Bronchial epithelial cell (primary cell): ENCODE data around the gene FAM76B. TPM values are rescaled to one million over a fixed set of nuclear protein-coding genes. Genes with fewer than 3 reads are reported as not detected.

ENCODE experiments used
- DNase-seq: peaks from one replicate; pipeline ENCODE4 v3.0.0-alpha.2; 2010; ENCODE audit warnings: low read depth
- FAIRE-seq: peaks from 2 replicates; lab custom pipeline; 2011; peaks lifted over from hg19 to GRCh38; lab: Jason Lieb, UNC
- H3K27me3 ChIP-seq: 2 replicates; pipeline ENCODE4 v1.5.1; 2011; ENCODE audit warnings: low read length; ENCODE audit not compliant: control insufficient read depth, insufficient read depth
- H3K36me3 ChIP-seq: 2 replicates; pipeline ENCODE4 v1.5.1; 2011; ENCODE audit warnings: low read length; ENCODE audit not compliant: control insufficient read depth, insufficient read depth
- H3K4me3 ChIP-seq: 2 replicates; pipeline ENCODE4 v1.5.1; 2011; ENCODE audit warnings: mild to moderate bottlenecking, low read depth, low read length, control low read depth
- total RNA-seq: library from RNA; depleted of rRNA; stranded (reverse); fragments of >200 nt; gene quantifications from 2 replicates; pipeline ENCODE4 v1.2.1, GENCODE V29; 2014
- TF ChIP-seq, protein P1 (sequence below): IDR thresholded peaks from 2 replicates; pipeline ENCODE4 v1.5.1; 2011; ENCODE audit warnings: mild to moderate bottlenecking, moderate library complexity, low read length, control low read depth, inconsistent platforms; ENCODE audit not compliant: insufficient read depth, severe bottlenecking

The FAM76B gene
- total RNA-seq, 1 donor from 2014 or later = 22.9 TPM

DNA sequence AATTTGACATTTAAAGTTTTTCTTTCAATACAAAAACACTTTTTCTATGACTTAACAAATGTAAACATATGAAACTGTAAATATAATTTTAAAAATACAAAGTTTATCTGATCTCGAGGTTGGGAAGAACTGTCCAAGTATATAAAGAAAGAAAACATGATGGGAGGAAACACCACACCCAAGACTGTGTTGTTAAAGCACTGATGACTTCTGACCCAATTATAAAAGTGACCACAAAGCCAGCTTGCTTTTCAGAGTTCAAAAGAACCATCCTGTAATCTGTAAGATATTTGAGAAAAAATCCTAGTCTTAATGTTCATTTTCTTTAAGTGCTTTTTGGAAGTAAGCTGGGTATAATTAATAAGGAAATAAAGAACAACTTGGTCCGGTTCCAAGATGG lies 16.3 kb upstream of the FAM76B start:
- no peaks in the 10 kb centered on the region for H3K36me3 ChIP-seq
- FAIRE-seq (no peak), DNase-seq (no peak)
- H3K4me3 ChIP-seq = no peak overlapping the region
- TF ChIP-seq, protein P1, sequence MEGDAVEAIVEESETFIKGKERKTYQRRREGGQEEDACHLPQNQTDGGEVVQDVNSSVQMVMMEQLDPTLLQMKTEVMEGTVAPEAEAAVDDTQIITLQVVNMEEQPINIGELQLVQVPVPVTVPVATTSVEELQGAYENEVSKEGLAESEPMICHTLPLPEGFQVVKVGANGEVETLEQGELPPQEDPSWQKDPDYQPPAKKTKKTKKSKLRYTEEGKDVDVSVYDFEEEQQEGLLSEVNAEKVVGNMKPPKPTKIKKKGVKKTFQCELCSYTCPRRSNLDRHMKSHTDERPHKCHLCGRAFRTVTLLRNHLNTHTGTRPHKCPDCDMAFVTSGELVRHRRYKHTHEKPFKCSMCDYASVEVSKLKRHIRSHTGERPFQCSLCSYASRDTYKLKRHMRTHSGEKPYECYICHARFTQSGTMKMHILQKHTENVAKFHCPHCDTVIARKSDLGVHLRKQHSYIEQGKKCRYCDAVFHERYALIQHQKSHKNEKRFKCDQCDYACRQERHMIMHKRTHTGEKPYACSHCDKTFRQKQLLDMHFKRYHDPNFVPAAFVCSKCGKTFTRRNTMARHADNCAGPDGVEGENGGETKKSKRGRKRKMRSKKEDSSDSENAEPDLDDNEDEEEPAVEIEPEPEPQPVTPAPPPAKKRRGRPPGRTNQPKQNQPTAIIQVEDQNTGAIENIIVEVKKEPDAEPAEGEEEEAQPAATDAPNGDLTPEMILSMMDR = no peak
- no peaks in the 10 kb centered on the region for H3K27me3 ChIP-seq

GRCh38 chr11:95803973-95804372 lies 14.4 kb upstream of the FAM76B start:
- no peak overlapping the region for H3K4me3 ChIP-seq
- DNase-seq = no peak
- peaks cover 2% of the 10 kb centered on the region for H3K36me3 ChIP-seq
- TF ChIP-seq, protein P1 = no peak
- H3K27me3 ChIP-seq = no peaks in the 10 kb centered on the region
- no peak for FAIRE-seq

DNA sequence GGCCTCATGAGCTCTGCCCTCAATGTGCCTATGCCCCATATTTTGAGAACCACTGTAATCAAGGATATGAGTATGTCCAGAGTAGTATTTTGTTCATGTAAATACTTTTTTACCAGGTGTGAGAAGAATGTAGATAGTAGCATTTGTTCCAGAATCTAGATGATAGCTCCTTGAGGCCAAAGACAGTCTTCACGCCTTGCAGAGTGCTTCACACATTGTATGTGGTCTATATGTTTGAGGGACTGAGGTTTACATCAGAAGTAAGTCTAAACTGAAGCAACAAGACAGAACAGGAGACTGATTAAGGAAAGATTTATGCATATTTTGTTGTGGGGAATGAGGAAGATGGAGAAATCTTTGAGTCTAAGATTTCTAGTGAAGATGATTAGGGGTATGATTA lies 13.2 kb upstream of the FAM76B start:
- TF ChIP-seq, protein P1 = no peak
- Histone ChIP-seq H3K27me3 (no peaks in the 10 kb centered on the region), H3K4me3 (no peak overlapping the region), H3K36me3 (peaks cover 2% of the 10 kb centered on the region)
- DNase-seq (no peak), FAIRE-seq (no peak)

DNA sequence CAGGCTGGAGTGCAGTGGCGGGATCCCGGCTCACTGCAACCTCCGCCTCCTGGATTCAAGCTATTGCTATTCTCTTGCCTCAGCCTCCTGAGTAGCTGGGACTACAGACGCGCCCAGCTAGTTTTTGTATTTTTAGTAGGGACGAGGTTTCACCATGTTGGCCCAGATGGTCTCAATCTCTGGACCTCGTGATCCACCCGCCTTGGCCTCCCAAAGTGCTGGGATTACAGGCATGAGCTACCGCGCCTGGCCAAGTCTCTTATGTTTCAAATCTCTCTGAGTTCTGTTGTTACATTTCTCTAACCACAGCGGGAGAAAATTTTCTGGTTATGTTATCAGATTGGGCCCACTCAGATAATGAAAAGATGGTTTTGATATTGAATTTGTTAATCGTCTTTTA lies 10.9 kb upstream of the FAM76B start:
- TF ChIP-seq, protein P1 = no peak
- Histone ChIP-seq H3K27me3 (no peaks in the 10 kb centered on the region), H3K4me3 (no peak overlapping the region), H3K36me3 (peaks cover 2% of the 10 kb centered on the region)
- no peak for FAIRE-seq
- DNase-seq = no peak

DNA sequence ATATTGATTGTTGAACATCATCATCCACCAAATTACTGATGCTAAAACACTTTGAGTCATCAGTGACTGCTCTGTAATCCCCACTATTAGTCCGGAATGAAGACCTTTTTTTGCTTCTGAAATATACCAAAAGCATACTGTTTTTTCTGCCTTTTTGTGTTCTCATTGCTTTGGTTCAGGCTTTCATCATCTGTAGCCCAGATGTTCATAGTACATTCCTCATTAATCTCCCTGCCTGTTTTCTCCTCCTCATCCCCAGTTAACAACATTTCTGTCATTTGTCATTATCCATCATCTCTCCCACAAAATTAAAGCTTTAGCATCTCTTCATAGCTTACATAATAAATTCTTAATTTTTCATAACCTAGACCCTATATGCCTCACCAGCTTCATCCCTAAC lies 10.0 kb upstream of the FAM76B start:
- Histone ChIP-seq H3K27me3 (no peaks in the 10 kb centered on the region), H3K36me3 (peaks cover 2% of the 10 kb centered on the region), H3K4me3 (no peak overlapping the region)
- FAIRE-seq = no peak
- no peak for DNase-seq
- TF ChIP-seq, protein P1 = no peak

GRCh38 chr11:95796501-95796900 lies 6.9 kb upstream of the FAM76B start:
- TF ChIP-seq, protein P1 = no peak
- no peak for FAIRE-seq

More at GRCh38 chr11:95796501-95796900, 6.9 kb upstream of the FAM76B start:
- no peaks in the 10 kb centered on the region for H3K27me3 ChIP-seq
- DNase-seq = no peak
- no peak overlapping the region for H3K4me3 ChIP-seq
- H3K36me3 ChIP-seq = peaks cover 2% of the 10 kb centered on the region
